ENCODE data around the gene CMSS1.

- TF ChIP-seq CTCF (IDR thresholded peaks at IDR 0.05): no peak
- TF ChIP-seq EP300 (IDR thresholded peaks at IDR 0.05): no peak
- TF ChIP-seq POLR2AphosphoS5 (IDR thresholded peaks at IDR 0.05): no peak
Measured at GRCh38 chr3:99899603-99900002, 81.9 kb downstream of the CMSS1 start.
